Gastrocnemius medialis (tissue), 4 donors: ENCODE measurements around the gene COX7B2. TPM values are rescaled to one million over a fixed set of nuclear protein-coding genes. Genes with fewer than 3 reads are reported as not detected.

Experiments used
- ATAC-seq, 2 donors: fragments of 150-250 bp; one replicate each; pipeline ENCODE4 v1.9.1; 2016
- DNase-seq, 2 donors: peaks; one replicate each; pipeline ENCODE4 v3.0.0-alpha.2; 2019
- H3K27ac ChIP-seq, 4 donors: fragments of 200-600 bp; sonication (generic); 1 replicate in 1 of 4; 2 replicates in 3 of 4; pipeline ENCODE4 v1.5.1; 2016 to 2018; ENCODE audit warnings: mild to moderate bottlenecking in 2 of 4, moderate library complexity in 1 of 4
- H3K27me3 ChIP-seq, 3 donors: fragments of 200-600 bp; sonication (generic) in 2 of 3; 1 replicate in 1 of 3; 2 replicates in 2 of 3; pipeline versions ENCODE4 v1.5.1 to v1.6.0; 2016 to 2019; ENCODE audit warnings: mild to moderate bottlenecking in 1 of 3, moderate library complexity in 1 of 3
- H3K36me3 ChIP-seq, 2 donors: fragments of 200-600 bp; sonication (generic) in 1 of 2; one replicate each; pipeline ENCODE4 v1.5.1; 2017 to 2018
- H3K4me1 ChIP-seq, 2 donors: fragments of 200-600 bp; sonication (generic) in 1 of 2; one replicate each; pipeline ENCODE4 v1.5.1; 2016 to 2017; ENCODE audit warnings: mild to moderate bottlenecking in 2 of 2
- H3K4me3 ChIP-seq, 4 donors: fragments of 200-600 bp; sonication (generic) in 3 of 4; 1 replicate in 1 of 4; 2 replicates in 3 of 4; pipeline ENCODE4 v1.5.1; 2016 to 2019; ENCODE audit warnings: mild to moderate bottlenecking in 2 of 4
- H3K9me3 ChIP-seq, 3 donors: fragments of 200-600 bp; sonication (generic) in 2 of 3; 1 replicate in 1 of 3; 2 replicates in 2 of 3; pipeline ENCODE4 v1.5.1; 2016 to 2019
- POLR2A ChIP-seq, 2 donors: fragments of 450-650 bp; IDR thresholded peaks; one replicate each; pipeline ENCODE4 v1.6.1; 2017; ENCODE audit warnings: antibody characterized with exemption in 2 of 2, mild to moderate bottlenecking in 2 of 2, moderate library complexity in 2 of 2
- in situ Hi-C, 4 donors: fragments of 200-750 bp; cut with MboI; loops; one replicate each; pipeline versions ENCODE4 v1.15.0 to v1.8.0; 2017; ENCODE audit warnings: low sequenced_read_pairs in 4 of 4
- intact Hi-C: fragments of 100-400 bp; cut with DNase I; formaldehyde crosslinking; loops from one replicate; pipeline ENCODE4 v1.15.1; 2023; ENCODE audit warnings: low total_unique reads
- total RNA-seq, 4 donors: library from RNA; depleted of rRNA; stranded (reverse); fragments of >200 nt; gene quantifications; one replicate each; pipeline versions ENCODE4 v1.1.0 to v1.2.3, GENCODE V29; 2016
- TF ChIP-seq, protein P1 (sequence below), 5 experiments: fragments of 450-650 bp in 3 of 5; fragments of 200-600 bp in 2 of 5; sonication (generic) in 2 of 5; IDR thresholded peaks in 4 of 5; conservative IDR thresholded peaks in 1 of 5; 1 replicate in 4 of 5; 2 replicates in 1 of 5; pipeline ENCODE4 v1.5.1; 2016 to 2019; ENCODE audit warnings: antibody characterized with exemption in 5 of 5, mild to moderate bottlenecking in 3 of 5, moderate library complexity in 3 of 5

Gene COX7B2
- total RNA-seq, 4 donors from 2014 or later = not detected

DNA sequence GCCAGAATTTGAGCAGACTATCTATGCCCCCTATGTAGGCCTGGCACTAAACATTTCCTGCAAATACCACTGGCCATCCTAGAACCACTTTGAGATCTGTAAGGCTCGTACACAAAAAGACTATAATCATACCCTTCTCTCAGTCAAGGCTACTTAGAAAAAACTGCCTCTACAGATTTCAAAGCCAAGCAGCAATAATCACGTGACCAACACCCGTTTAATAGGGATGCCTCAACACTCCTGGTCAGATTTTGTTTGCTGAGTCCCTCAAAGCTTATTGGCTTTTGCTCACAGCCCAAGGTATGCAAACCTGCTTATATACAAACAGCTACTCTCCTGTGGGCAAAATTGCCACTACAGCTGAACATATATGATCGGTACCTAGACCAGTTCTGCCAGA, 897 bp downstream of the COX7B2 start:
- intact Hi-C loops (no loop called here), in situ Hi-C loops (no loop called here)
- DNase-seq = no peak
- H3K9me3 ChIP-seq = no peaks in the 10 kb centered on the region
- H3K4me3 ChIP-seq = no peak overlapping the region
- H3K4me1 ChIP-seq = no peaks in the 10 kb centered on the region
- ATAC-seq = no peak
- TF ChIP-seq, protein P1, sequence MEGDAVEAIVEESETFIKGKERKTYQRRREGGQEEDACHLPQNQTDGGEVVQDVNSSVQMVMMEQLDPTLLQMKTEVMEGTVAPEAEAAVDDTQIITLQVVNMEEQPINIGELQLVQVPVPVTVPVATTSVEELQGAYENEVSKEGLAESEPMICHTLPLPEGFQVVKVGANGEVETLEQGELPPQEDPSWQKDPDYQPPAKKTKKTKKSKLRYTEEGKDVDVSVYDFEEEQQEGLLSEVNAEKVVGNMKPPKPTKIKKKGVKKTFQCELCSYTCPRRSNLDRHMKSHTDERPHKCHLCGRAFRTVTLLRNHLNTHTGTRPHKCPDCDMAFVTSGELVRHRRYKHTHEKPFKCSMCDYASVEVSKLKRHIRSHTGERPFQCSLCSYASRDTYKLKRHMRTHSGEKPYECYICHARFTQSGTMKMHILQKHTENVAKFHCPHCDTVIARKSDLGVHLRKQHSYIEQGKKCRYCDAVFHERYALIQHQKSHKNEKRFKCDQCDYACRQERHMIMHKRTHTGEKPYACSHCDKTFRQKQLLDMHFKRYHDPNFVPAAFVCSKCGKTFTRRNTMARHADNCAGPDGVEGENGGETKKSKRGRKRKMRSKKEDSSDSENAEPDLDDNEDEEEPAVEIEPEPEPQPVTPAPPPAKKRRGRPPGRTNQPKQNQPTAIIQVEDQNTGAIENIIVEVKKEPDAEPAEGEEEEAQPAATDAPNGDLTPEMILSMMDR (IDR thresholded peaks at IDR 0.05 in 4 of 5, conservative IDR thresholded peaks at IDR 0.05 in 1 of 5) = no peak
- no peak for TF ChIP-seq POLR2A (IDR thresholded peaks at IDR 0.05)
- no peaks in the 10 kb centered on the region for H3K27me3 ChIP-seq
- no peaks in the 10 kb centered on the region for H3K36me3 ChIP-seq
- H3K27ac ChIP-seq = no peak overlapping the region

DNA sequence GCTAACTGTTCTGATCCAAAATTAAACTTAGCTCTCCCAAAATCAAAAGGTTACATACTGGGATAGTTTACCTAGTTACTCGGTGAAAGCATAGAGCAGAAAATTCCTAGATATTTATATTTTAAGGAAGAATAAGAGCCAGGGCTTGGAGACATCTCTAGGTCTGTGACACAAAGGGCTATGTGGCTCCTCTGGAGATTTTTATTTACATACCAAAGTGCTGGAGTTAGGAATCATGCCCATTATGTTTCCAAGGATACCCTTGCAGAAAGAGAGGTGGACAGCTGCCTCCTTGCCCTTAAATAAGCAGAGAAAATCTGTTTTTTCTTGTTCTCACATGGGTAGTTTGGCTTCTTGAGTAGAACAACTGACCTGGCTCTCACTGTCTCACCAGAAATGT, 9.0 kb downstream of the COX7B2 start:
- no peak for TF ChIP-seq POLR2A (IDR thresholded peaks at IDR 0.05)
- TF ChIP-seq, protein P1 (IDR thresholded peaks at IDR 0.05 in 4 of 5, conservative IDR thresholded peaks at IDR 0.05 in 1 of 5) = no peak
- in situ Hi-C loops (no loop called here), intact Hi-C loops (no loop called here)
- Histone ChIP-seq H3K36me3 (no peaks in the 10 kb centered on the region), H3K27ac (no peak overlapping the region), H3K27me3 (no peaks in the 10 kb centered on the region), H3K4me3 (no peak overlapping the region), H3K4me1 (no peaks in the 10 kb centered on the region), H3K9me3 (no peaks in the 10 kb centered on the region)
- DNase-seq = no peak
- ATAC-seq = no peak

DNA sequence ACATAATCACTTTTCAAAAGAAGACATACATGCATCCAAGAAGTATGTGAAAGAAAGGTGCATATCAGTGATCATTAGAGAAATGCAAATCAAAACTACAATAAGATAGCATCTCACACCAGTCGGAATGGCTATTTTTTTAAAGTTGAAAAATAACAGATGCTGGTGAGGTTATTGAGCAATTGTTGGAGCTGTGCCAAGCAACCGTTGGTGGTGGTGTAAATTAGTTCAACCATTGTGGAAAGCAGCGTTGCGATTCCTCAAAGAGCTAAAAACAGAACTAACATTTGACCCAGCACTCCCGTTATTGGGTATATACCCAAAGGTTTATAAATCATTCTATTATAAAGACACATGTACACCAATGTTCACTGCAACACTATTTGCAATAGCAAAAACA, 14.2 kb downstream of the COX7B2 start:
- Histone ChIP-seq H3K4me3 (no peak overlapping the region), H3K36me3 (no peaks in the 10 kb centered on the region), H3K4me1 (no peaks in the 10 kb centered on the region), H3K9me3 (no peaks in the 10 kb centered on the region), H3K27me3 (no peaks in the 10 kb centered on the region), H3K27ac (no peak overlapping the region)
- ATAC-seq (no peak), DNase-seq (no peak)
- TF ChIP-seq, protein P1 (IDR thresholded peaks at IDR 0.05 in 4 of 5, conservative IDR thresholded peaks at IDR 0.05 in 1 of 5) = no peak
- TF ChIP-seq POLR2A (IDR thresholded peaks at IDR 0.05) = no peak
- in situ Hi-C loops = no loop called here
- intact Hi-C loops = no loop called here

DNA sequence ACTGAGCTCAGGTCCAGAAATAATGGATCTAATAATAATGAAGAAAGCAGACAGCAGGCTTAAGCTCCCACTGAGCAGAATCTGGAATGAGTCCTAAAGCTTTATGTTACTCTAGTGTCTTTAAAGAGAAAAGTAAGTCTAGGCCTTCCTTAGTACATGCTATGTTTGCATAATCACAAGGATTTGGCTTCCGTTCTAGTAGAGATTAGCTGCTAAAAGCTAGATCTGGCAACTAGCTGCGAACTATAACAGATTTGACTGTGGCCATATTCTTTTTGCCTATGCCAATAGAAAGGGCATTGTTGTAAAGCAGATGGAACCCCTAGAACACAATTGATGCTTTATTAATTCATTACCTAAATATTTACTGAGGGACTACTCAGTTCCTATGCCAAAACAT, 19.0 kb downstream of the COX7B2 start:
- no peak for TF ChIP-seq POLR2A (IDR thresholded peaks at IDR 0.05)
- TF ChIP-seq, protein P1 (IDR thresholded peaks at IDR 0.05 in 4 of 5, conservative IDR thresholded peaks at IDR 0.05 in 1 of 5) = no peak
- in situ Hi-C loops (no loop called here), intact Hi-C loops (no loop called here)
- H3K36me3 ChIP-seq = no peaks in the 10 kb centered on the region
- ATAC-seq (no peak), DNase-seq (no peak)
- no peak overlapping the region for H3K4me3 ChIP-seq
- no peaks in the 10 kb centered on the region for H3K4me1 ChIP-seq
- H3K27ac ChIP-seq = no peak overlapping the region
- no peaks in the 10 kb centered on the region for H3K9me3 ChIP-seq
- H3K27me3 ChIP-seq = no peaks in the 10 kb centered on the region

DNA sequence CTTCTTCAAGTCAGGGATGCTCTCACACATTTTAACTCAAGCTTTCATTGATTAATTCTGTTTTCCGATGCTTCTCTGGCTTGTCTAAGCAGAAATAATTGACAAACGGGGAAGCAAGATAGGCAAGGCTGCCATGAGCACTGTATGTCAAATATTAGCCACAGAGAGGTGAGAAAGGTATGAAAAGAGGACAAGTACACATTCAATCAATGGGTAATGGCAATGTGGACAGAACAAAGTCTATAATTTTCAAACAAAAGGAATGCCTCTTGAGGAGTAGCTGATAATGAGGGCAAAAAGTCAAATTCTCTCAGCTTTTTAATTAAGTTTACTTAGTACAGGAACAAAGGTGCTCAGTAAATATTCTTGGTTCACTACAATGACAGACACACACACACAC, 19.6 kb downstream of the COX7B2 start:
- no peak for DNase-seq
- no peaks in the 10 kb centered on the region for H3K4me1 ChIP-seq
- H3K9me3 ChIP-seq = no peaks in the 10 kb centered on the region
- in situ Hi-C loops = no loop called here
- no peaks in the 10 kb centered on the region for H3K27me3 ChIP-seq
- no peak for ATAC-seq
- TF ChIP-seq POLR2A (IDR thresholded peaks at IDR 0.05) = no peak
- TF ChIP-seq, protein P1 (IDR thresholded peaks at IDR 0.05 in 4 of 5, conservative IDR thresholded peaks at IDR 0.05 in 1 of 5) = no peak
- no peak overlapping the region for H3K27ac ChIP-seq
- intact Hi-C loops = no loop called here
- H3K36me3 ChIP-seq = no peaks in the 10 kb centered on the region
- no peak overlapping the region for H3K4me3 ChIP-seq
